ENCODE data around the gene PRR7. TPM values are rescaled to one million over a fixed set of nuclear protein-coding genes. Genes with fewer than 3 reads are reported as not detected.

The PRR7 gene
- total RNA-seq, 1 donor from 2014 or later, result 1.2 TPM

DNA sequence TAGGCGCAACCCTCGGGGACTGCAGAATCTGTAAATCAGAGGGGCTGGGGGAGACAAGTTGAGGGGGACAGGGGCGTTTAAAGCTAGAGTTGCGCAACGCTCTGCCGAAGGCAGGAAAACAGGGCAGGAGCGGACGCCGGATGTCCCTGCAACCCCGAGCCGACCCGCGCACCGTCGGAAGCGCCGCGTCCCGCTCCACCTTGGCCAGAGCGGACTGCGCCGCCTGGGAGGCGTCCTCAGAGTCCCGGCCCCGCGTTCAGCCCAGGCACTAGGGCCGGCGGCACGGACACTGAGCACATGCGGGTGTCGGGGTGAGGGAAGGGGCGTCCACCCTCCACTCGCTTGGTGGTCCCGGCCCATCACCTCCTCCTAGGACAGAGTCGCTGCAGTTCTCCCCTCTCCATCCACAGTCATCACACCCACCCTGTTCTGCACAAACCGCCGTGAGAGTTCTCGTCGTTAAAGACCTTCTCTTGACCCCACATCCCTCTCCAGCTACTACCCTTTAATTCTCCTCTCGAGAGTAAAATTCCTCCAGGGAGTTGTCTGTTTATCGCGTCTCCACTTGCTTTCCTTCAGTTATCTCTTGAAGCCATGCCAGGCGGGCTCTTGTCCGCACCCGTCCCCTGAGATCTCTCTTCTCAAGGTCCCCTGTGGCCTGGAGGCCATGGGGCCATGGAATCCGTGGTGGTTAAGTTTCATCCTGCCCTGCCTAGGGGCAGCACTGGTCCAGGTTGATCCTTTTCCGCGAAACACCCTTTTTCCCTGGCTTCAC lies 51.6 kb downstream of the PRR7 start:
- H3K36me3 ChIP-seq, result no peaks in the 10 kb centered on the region
- no peak for DNase-seq (ENCODE audit: extremely low spot score in 2 of 2)
- TF ChIP-seq, protein P1, sequence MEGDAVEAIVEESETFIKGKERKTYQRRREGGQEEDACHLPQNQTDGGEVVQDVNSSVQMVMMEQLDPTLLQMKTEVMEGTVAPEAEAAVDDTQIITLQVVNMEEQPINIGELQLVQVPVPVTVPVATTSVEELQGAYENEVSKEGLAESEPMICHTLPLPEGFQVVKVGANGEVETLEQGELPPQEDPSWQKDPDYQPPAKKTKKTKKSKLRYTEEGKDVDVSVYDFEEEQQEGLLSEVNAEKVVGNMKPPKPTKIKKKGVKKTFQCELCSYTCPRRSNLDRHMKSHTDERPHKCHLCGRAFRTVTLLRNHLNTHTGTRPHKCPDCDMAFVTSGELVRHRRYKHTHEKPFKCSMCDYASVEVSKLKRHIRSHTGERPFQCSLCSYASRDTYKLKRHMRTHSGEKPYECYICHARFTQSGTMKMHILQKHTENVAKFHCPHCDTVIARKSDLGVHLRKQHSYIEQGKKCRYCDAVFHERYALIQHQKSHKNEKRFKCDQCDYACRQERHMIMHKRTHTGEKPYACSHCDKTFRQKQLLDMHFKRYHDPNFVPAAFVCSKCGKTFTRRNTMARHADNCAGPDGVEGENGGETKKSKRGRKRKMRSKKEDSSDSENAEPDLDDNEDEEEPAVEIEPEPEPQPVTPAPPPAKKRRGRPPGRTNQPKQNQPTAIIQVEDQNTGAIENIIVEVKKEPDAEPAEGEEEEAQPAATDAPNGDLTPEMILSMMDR (IDR thresholded peaks at IDR 0.05), result no peak
- TF ChIP-seq POLR2AphosphoS5 (IDR thresholded peaks at IDR 0.05; ENCODE audit: insufficient read depth in 1 of 2, low read depth in 1 of 2) (no peak), POLR2A (IDR thresholded peaks at IDR 0.05) (no peak)
- H3K27me3 ChIP-seq, result no peaks in the 10 kb centered on the region
- H3K4me1 ChIP-seq, result peaks cover 47% of the 10 kb centered on the region
- peak overlapping the region; percentile 85 for H3K27ac ChIP-seq
- no peaks in the 10 kb centered on the region for H3K9me3 ChIP-seq
- intact Hi-C loops (cut with DNase I), result loop anchor here (5.0 kb wide), 1 partner anchor 41 kb away; no protein-coding TSS in a partner anchor
- H3K4me3 ChIP-seq, result peak overlapping the region; percentile 73 to 91

DNA sequence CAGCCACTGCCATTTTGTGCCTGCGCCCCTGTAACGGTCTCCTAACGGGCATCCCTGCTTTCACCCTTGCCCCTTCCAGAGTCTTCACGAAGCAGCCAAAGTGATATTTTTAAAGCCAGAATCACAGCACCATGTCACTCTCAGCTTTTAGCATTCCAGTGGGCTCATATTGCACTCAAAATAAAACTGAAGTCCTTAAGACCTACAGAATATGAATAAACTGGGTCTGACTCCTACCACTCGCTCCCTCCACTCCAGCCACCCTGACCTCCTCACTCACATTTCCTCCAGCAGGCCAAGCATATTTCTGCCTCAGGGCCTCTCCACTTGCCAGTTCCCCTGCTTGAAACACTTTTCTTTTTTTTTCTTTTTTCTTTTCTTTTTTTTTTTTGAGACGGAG lies 53.2 kb downstream of the PRR7 start:
- H3K36me3 ChIP-seq, result no peaks in the 10 kb centered on the region
- intact Hi-C loops (cut with DNase I), result loop anchor here (2.0 to 5.0 kb wide), 2 partner anchors 43 to 109 kb away; no protein-coding TSS in a partner anchor
- DNase-seq (ENCODE audit: extremely low spot score in 2 of 2), result no peak
- H3K4me3 ChIP-seq, result no peak overlapping the region
- H3K27me3 ChIP-seq, result no peaks in the 10 kb centered on the region
- H3K4me1 ChIP-seq, result peaks cover 31% of the 10 kb centered on the region
- no peak overlapping the region for H3K27ac ChIP-seq
- no peaks in the 10 kb centered on the region for H3K9me3 ChIP-seq
- TF ChIP-seq POLR2A (IDR thresholded peaks at IDR 0.05) (no peak), POLR2AphosphoS5 (IDR thresholded peaks at IDR 0.05; ENCODE audit: insufficient read depth in 1 of 2, low read depth in 1 of 2) (no peak)
- TF ChIP-seq, protein P1 (IDR thresholded peaks at IDR 0.05), result no peak

DNA sequence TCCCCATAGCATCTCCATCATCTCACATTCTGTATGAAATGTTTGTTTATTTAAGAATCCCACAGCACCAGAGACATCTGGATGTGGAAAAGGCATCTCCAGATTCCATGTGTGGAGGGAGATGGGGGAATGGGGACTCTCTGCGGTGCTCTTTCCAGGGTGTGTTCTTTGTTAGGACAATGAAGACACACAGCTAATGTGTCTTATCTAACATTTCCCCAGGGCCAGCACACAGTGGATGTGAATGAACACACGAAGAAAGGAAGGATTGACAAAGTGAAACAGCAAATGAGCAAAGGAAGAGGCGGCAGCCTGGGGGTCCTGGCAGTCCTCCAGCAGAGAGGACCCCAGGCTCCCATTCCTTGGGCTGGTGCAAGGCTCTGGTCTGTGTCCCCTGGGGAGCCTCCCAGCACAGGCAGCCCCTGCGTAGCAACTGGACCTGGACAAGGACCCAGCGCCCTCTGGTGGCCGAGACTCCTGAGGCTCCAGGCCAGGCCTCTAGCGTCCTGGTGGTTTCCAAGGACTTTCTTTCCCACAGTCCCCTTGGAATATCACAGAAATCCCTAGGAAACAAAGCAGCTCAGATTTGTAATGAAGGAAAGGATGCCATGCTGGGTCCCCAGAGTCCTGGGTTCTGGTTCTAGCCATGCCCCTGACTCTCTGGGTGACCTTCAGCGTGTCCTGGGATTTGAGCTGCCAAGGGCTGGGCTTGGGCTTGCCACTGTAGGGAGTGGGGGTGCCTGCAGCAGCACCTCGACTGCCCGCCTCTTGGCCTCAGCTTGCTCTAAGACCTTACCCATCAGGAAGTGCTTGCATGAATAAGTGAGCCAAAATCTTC lies 54.3 kb downstream of the PRR7 start:
- H3K27ac ChIP-seq, result no peak overlapping the region
- no peaks in the 10 kb centered on the region for H3K36me3 ChIP-seq
- TF ChIP-seq, protein P1 (IDR thresholded peaks at IDR 0.05), result peak; percentile 93 to 98 (median 94)
- peak in 1 of 2 donors; percentile 56 for TF ChIP-seq POLR2AphosphoS5 (IDR thresholded peaks at IDR 0.05; ENCODE audit: insufficient read depth in 1 of 2, low read depth in 1 of 2)
- no peak for TF ChIP-seq POLR2A (IDR thresholded peaks at IDR 0.05)
- no peaks in the 10 kb centered on the region for H3K9me3 ChIP-seq
- H3K4me1 ChIP-seq, result peaks cover 20% of the 10 kb centered on the region
- intact Hi-C loops (cut with DNase I), result loop anchor here (2.0 kb wide), 1 partner anchor 110 kb away; no protein-coding TSS in a partner anchor
- no peak overlapping the region for H3K4me3 ChIP-seq
- no peaks in the 10 kb centered on the region for H3K27me3 ChIP-seq
- DNase-seq (ENCODE audit: extremely low spot score in 2 of 2), result no peak

DNA sequence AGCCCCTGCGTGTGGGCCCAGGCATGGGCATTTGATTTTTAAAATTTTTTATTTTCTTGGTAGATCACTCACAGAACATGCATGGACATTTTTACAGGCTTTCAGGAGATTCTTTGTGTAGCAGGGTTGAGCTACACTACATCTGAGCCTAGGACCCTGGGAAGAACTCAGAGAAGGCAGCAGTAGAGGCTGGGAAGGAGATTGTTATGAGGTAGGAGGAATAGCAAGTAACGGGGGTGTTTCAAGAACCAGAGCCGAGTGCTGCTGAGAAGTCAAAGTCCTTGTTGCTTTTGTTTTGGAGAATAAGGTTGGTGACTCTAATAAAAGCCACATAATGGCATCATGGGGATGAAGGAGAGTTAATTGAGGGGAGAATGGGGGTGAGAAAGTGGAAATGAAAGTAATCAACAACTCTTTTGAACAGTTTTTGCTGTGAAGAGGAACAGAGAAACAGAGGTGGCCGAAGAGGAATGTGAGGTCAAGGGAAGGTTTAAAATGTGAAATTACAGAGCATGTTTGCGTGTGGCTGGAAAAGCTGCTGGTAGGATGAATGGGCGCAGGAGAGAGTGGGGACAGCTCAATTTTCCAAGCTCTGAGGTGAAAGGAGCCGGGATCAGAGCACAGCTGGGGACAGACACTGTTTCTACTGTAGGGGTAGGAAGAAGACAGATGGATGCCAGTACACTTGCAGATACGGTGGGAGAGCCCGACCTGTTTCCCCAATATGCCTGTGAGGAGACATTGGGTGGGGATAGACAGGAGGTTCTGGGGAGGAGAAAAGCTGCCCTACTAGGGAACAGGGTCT lies 55.5 kb downstream of the PRR7 start:
- intact Hi-C loops (cut with DNase I), result loop anchor here (2.0 kb wide), 1 partner anchor 111 kb away; no protein-coding TSS in a partner anchor
- Histone ChIP-seq H3K27me3 (no peaks in the 10 kb centered on the region), H3K4me3 (no peak overlapping the region), H3K9me3 (no peaks in the 10 kb centered on the region), H3K36me3 (no peaks in the 10 kb centered on the region), H3K27ac (no peak overlapping the region), H3K4me1 (peaks cover 9% of the 10 kb centered on the region)
- no peak for DNase-seq (ENCODE audit: extremely low spot score in 2 of 2)
- TF ChIP-seq POLR2AphosphoS5 (IDR thresholded peaks at IDR 0.05; ENCODE audit: insufficient read depth in 1 of 2, low read depth in 1 of 2), result no peak
- TF ChIP-seq, protein P1 (IDR thresholded peaks at IDR 0.05), result no peak
- no peak for TF ChIP-seq POLR2A (IDR thresholded peaks at IDR 0.05)
